Measurements from ENCODE around the gene CACNG4. TPM values are rescaled to one million over a fixed set of nuclear protein-coding genes. Genes with fewer than 3 reads are reported as not detected.

Gene CACNG4
- total RNA-seq, 6 experiments from 2014 or later: not detected

DNA sequence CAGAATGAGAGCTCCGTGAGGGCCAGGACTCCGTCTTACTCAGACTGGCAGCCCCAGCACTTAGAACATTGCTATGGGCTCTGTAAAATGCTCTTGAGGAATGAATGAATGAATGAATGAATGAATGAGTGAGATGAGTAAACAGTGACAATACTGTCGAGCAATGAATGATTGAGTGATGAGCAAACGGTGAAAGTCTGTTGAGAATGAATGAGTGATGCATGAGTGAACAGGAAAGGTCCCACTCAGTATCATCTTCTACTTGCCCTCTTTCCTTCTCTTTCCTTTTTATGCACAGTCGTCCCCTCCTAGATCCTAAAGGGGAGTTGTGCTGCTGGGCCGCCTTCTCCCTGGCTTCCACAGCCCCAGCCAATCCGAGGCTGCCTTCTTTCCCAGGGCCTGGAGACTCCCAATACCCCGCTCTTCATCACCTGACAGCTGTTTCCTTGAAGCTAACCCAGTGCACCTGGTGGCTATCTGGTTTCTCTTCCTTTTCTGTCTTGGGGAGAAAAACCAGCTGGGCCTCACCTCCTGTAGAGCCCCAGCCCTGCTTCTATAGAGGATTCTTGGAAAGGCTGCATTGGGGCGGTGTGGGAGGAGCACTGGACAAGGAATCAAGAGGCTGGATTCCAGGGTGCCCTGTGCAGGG lies 47.1 kb downstream of the CACNG4 start:
- DNase-seq: no peak
- TF ChIP-seq CTCF (IDR thresholded peaks at IDR 0.05): no peak
- no peaks in the 10 kb centered on the region for H3K4me1 Mint-ChIP-seq (ENCODE audit: low read depth)
- H3K4me3 Mint-ChIP-seq: no peak overlapping the region
- no peaks in the 10 kb centered on the region for H3K36me3 Mint-ChIP-seq (ENCODE audit: low read depth)
- H3K27me3 Mint-ChIP-seq (ENCODE audit: insufficient read depth): peaks cover 46% of the 10 kb centered on the region
- no peak overlapping the region for H3K27ac Mint-ChIP-seq
- peaks cover 4% of the 10 kb centered on the region; the same call in 1 of the 2 replicates for H3K9me3 Mint-ChIP-seq

DNA sequence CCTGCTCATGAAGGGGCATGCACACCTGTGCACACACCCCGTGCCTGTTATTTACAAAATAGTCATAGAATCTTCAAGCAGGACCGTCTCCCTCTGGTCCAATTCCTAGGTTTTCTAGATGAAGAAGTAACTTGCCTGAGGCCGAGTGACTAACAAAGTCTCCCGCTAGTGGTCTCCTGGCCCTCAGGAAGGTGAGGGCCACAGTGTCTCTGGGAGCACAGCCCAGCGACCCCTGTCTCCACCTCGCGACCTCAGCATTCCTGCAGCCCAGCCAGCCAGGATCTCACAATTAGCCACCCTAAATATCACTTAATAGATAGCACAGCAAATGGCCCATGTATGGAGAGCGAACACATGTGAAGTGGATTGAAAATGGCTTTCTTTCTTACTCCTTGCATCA lies 49.4 kb downstream of the CACNG4 start:
- TF ChIP-seq CTCF (IDR thresholded peaks at IDR 0.05): no peak
- no peak for DNase-seq
- no peaks in the 10 kb centered on the region for H3K36me3 Mint-ChIP-seq (ENCODE audit: low read depth)

GRCh38 chr17:67015001-67015400 lies 50.5 kb downstream of the CACNG4 start:
- Mint-ChIP-seq H3K27ac (no peak overlapping the region), H3K4me1 (ENCODE audit: low read depth) (no peaks in the 10 kb centered on the region), H3K27me3 (ENCODE audit: insufficient read depth) (peaks cover 47% of the 10 kb centered on the region), H3K9me3 (no peaks in the 10 kb centered on the region), H3K4me3 (no peak overlapping the region), H3K36me3 (ENCODE audit: low read depth) (no peaks in the 10 kb centered on the region)
- DNase-seq: no peak
- no peak for TF ChIP-seq CTCF (IDR thresholded peaks at IDR 0.05)

More for the DNA sequence above, 49.4 kb downstream of the CACNG4 start:
- H3K27me3 Mint-ChIP-seq (ENCODE audit: insufficient read depth): peaks cover 45% of the 10 kb centered on the region
- H3K9me3 Mint-ChIP-seq: peaks cover 2% of the 10 kb centered on the region; the same call in 1 of the 2 replicates
- H3K27ac Mint-ChIP-seq: no peak overlapping the region
- no peak overlapping the region for H3K4me3 Mint-ChIP-seq
- no peaks in the 10 kb centered on the region for H3K4me1 Mint-ChIP-seq (ENCODE audit: low read depth)

GRCh38 chr17:67016039-67016762 lies 51.7 kb downstream of the CACNG4 start:
- Mint-ChIP-seq H3K9me3 (no peaks in the 10 kb centered on the region), H3K27me3 (ENCODE audit: insufficient read depth) (peaks cover 46% of the 10 kb centered on the region), H3K4me3 (no peak overlapping the region), H3K27ac (no peak overlapping the region), H3K36me3 (ENCODE audit: low read depth) (no peaks in the 10 kb centered on the region), H3K4me1 (ENCODE audit: low read depth) (no peaks in the 10 kb centered on the region)
- TF ChIP-seq CTCF (IDR thresholded peaks at IDR 0.05): no peak
- no peak for DNase-seq

DNA sequence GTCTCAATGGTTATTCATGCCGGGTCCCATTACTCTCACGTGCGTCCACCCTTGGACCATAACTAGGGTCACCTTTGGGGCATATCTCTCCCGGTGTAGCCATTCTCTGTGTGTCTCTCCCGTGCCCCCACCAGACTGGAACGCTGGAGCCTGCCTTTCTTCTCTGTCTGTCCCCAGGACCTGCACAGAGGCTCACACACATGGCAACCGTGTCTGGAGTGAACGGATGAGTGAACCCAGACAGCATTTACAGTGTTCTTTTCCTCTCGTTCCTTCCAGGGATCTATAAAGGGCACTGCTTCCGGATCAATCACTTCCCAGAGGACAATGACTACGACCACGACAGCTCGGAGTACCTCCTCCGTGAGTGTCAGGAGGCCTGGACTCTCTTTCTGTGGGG lies 53.4 kb downstream of the CACNG4 start:
- TF ChIP-seq CTCF (IDR thresholded peaks at IDR 0.05): no peak
- Mint-ChIP-seq H3K4me3 (no peak overlapping the region), H3K9me3 (no peaks in the 10 kb centered on the region), H3K36me3 (ENCODE audit: low read depth) (no peaks in the 10 kb centered on the region), H3K27me3 (ENCODE audit: insufficient read depth) (peaks cover 49% of the 10 kb centered on the region), H3K4me1 (ENCODE audit: low read depth) (no peaks in the 10 kb centered on the region), H3K27ac (no peak overlapping the region)
- DNase-seq: no peak

All from HFFc6 (cell line).